HepG2 (cell line): ENCODE results near the gene HRG. TPM values are rescaled to one million over a fixed set of nuclear protein-coding genes. Genes with fewer than 3 reads are reported as not detected.

Experiments used
- ATAC-seq: fragments of 200-7000 bp; cut with Tn5 transposase; 3 replicates; pipeline ENCODE4 v1.9.1; 2020; ENCODE audit warnings: mild to moderate bottlenecking, moderate library complexity
- BruUV-seq: library from RNA; stranded (reverse); fragments of 400-500 nt; replicated peaks from 2 replicates; lab custom pipeline; 2021; lab: Mats Ljungman, UMichigan
- CTCF ChIA-PET: fragments of 300-600 bp; formaldehyde crosslinking; extraction: SDS; loops from one replicate; lab custom pipeline; 2021; ENCODE audit warnings: low total read pairs, inconsistent platforms, low intra/inter-chr PET ratio; lab: Yijun Ruan, JAX
- POLR2A ChIA-PET: fragments of 350-600 bp; sonication (Branson Sonifier 250); formaldehyde crosslinking; loops from one replicate; lab custom pipeline; 2020; ENCODE audit warnings: antibody characterized with exemption, inconsistent platforms; lab: Yijun Ruan, JAX
- DNase-seq: peaks from one replicate; pipeline ENCODE4 v3.0.0-alpha.2; 2015; ENCODE audit warnings: low spot score
- FAIRE-seq: peaks from 3 replicates; lab custom pipeline; 2011; peaks lifted over from hg19 to GRCh38; lab: Jason Lieb, UNC
- H2AFZ ChIP-seq: one replicate; pipeline ENCODE4 v1.6.1; 2011; ENCODE audit warnings: low read length, inconsistent platforms
- H3K27ac ChIP-seq: fragments of 300-600 bp; 3 replicates; pipeline ENCODE4 v1.8.0; 2011; ENCODE audit warnings: mixed run types, mild to moderate bottlenecking, mixed read lengths, low read length, inconsistent platforms; ENCODE audit not compliant: insufficient read depth; ENCODE audit errors: extremely low read length
- H3K27me3 ChIP-seq, 2 experiments: fragments of 200-600 bp in 1 of 2; 2 replicates in 1 of 2; 3 replicates in 1 of 2; pipeline versions ENCODE4 v1.6.0 to v1.8.0; 2011; ENCODE audit warnings: low read length in 2 of 2, mild to moderate bottlenecking in 2 of 2, moderate library complexity in 2 of 2, inconsistent platforms in 1 of 2; ENCODE audit not compliant: insufficient read depth in 2 of 2, control insufficient read depth in 1 of 2
- H3K36me3 ChIP-seq, 2 experiments: fragments of 200-600 bp in 1 of 2; replicated peaks in 1 of 2; 2 replicates in 1 of 2; 3 replicates in 1 of 2; pipeline versions ENCODE4 v1.5.1 to v1.8.0; 2011; ENCODE audit warnings: low read length in 2 of 2, inconsistent platforms in 1 of 2; ENCODE audit not compliant: insufficient read depth in 2 of 2, control insufficient read depth in 1 of 2
- H3K4me1 ChIP-seq: 2 replicates; pipeline ENCODE4 v1.5.1; 2012; ENCODE audit warnings: low read length, inconsistent platforms; ENCODE audit not compliant: insufficient read depth
- H3K4me2 ChIP-seq: 2 replicates; pipeline ENCODE4 v1.6.0; 2011; ENCODE audit warnings: low read depth, low read length, inconsistent platforms
- H3K4me3 ChIP-seq, 3 experiments: fragments of 200-600 bp in 1 of 3; sonication (generic), shearing (Covaris generic) in 1 of 3; replicated peaks in 1 of 3; 2 replicates each; pipeline ENCODE4 v1.5.1; 2011 to 2016; ENCODE audit warnings: low read length in 3 of 3, inconsistent platforms in 2 of 3, low read depth in 2 of 3, mild to moderate bottlenecking in 2 of 3, control low read depth in 1 of 3, mixed read lengths in 1 of 3; ENCODE audit not compliant: insufficient read depth in 1 of 3
- H3K79me2 ChIP-seq: one replicate; pipeline ENCODE4 v1.6.1; 2011; ENCODE audit warnings: low read length, inconsistent platforms; ENCODE audit not compliant: insufficient read depth
- H3K9ac ChIP-seq: 2 replicates; pipeline ENCODE4 v1.6.0; 2011; ENCODE audit warnings: mild to moderate bottlenecking, low read depth, low read length, inconsistent platforms; ENCODE audit not compliant: insufficient read depth
- H3K9me3 ChIP-seq: 2 replicates; pipeline ENCODE4 v1.5.1; 2012; ENCODE audit warnings: mild to moderate bottlenecking, low read length
- H4K20me1 ChIP-seq: 2 replicates; pipeline ENCODE4 v1.6.0; 2011; ENCODE audit warnings: inconsistent platforms, mild to moderate bottlenecking, low read length, moderate library complexity; ENCODE audit not compliant: insufficient read depth
- CTCF ChIP-seq: sonication (generic); formaldehyde crosslinking; IDR thresholded peaks from 2 replicates; pipeline ENCODE4 v1.5.0; 2020; ENCODE audit warnings: mild to moderate bottlenecking, missing genetic modification reagents, moderate library complexity
- GATA4 ChIP-seq: sonication (generic); IDR thresholded peaks from 2 replicates; pipeline ENCODE4 v1.6.1; 2016; ENCODE audit warnings: antibody characterized with exemption, low read depth, borderline replicate concordance
- RERE ChIP-seq: IDR thresholded peaks from 2 replicates; pipeline ENCODE4 v1.6.1; 2016; ENCODE audit warnings: low read depth, missing genetic modification reagents, missing compliant biosample characterization
- ZFP36L2 ChIP-seq: sonication (generic); formaldehyde crosslinking; IDR thresholded peaks from 2 replicates; pipeline ENCODE4 v1.4.0; 2020; ENCODE audit warnings: missing genetic modification reagents
- whole genome bisulfite sequencing: methylation state at CpG from one replicate; pipeline ENCODE4 v1.1.6; 2017; ENCODE audit warnings: low lambda C conversion rate; 5-methylcytosine and 5-hydroxymethylcytosine counted together
- in situ Hi-C: cut with HindIII; loops from 2 replicates; pipeline ENCODE4 v1.10.0; 2017; ENCODE audit warnings: low pct_unique_long_range_greater_than_20kb; ENCODE audit not compliant: extremely low pct_ligation_motif_present
- intact Hi-C: fragments of 100-400 bp; cut with micrococcal nuclease; formaldehyde crosslinking; loops from one replicate; pipeline ENCODE4 v1.10.0; 2022; ENCODE audit not compliant: unreplicated experiment
- polyA plus RNA-seq, 8 experiments: library from polyadenylated mRNA; depleted of rRNA in 3 of 8; stranded (reverse) in 7 of 8; unstranded in 1 of 8; fragments of >200 nt; fragmentation: Illumina TruSeq in 4 of 8; extraction: Trizol in 4 of 8; gene quantifications; 2 replicates each; pipeline versions ENCODE4 v1.2.1 to v1.2.3, GENCODE V29; 2011 to 2016; ENCODE audit warnings: low read depth in 4 of 8, missing spikeins in 1 of 8, mixed read lengths in 1 of 8; ENCODE audit not compliant: insufficient read depth in 1 of 8
- total RNA-seq, 5 experiments: library from RNA; depleted of rRNA; stranded (reverse); fragments of >200 nt; fragmentation: Illumina TruSeq; extraction: Trizol; gene quantifications; 2 replicates each; pipeline ENCODE4 v1.2.3, GENCODE V29; 2016; ENCODE audit warnings: low read depth in 1 of 5
- TF ChIP-seq, protein P1 (sequence below): sonication (generic); formaldehyde crosslinking; IDR thresholded peaks from 2 replicates; pipeline ENCODE4 v1.4.0; 2020; ENCODE audit warnings: missing genetic modification reagents
- TF ChIP-seq, protein P2 (sequence below): fragments of 450-650 bp; IDR thresholded peaks from 2 replicates; pipeline ENCODE4 v1.6.1; 2016

The HRG gene
- total and polyA plus RNA-seq, 2 of the 13 experiments (the other 11 are each of a cell fraction or from before 2014, with no cell fraction given): 0.09 to 0.11 TPM

- TF ChIP-seq, protein P1, sequence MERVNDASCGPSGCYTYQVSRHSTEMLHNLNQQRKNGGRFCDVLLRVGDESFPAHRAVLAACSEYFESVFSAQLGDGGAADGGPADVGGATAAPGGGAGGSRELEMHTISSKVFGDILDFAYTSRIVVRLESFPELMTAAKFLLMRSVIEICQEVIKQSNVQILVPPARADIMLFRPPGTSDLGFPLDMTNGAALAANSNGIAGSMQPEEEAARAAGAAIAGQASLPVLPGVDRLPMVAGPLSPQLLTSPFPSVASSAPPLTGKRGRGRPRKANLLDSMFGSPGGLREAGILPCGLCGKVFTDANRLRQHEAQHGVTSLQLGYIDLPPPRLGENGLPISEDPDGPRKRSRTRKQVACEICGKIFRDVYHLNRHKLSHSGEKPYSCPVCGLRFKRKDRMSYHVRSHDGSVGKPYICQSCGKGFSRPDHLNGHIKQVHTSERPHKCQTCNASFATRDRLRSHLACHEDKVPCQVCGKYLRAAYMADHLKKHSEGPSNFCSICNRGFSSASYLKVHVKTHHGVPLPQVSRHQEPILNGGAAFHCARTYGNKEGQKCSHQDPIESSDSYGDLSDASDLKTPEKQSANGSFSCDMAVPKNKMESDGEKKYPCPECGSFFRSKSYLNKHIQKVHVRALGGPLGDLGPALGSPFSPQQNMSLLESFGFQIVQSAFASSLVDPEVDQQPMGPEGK: no peak
- no peak for TF ChIP-seq ZFP36L2 (CRISPR knock-in tag)
- TF ChIP-seq, protein P2, sequence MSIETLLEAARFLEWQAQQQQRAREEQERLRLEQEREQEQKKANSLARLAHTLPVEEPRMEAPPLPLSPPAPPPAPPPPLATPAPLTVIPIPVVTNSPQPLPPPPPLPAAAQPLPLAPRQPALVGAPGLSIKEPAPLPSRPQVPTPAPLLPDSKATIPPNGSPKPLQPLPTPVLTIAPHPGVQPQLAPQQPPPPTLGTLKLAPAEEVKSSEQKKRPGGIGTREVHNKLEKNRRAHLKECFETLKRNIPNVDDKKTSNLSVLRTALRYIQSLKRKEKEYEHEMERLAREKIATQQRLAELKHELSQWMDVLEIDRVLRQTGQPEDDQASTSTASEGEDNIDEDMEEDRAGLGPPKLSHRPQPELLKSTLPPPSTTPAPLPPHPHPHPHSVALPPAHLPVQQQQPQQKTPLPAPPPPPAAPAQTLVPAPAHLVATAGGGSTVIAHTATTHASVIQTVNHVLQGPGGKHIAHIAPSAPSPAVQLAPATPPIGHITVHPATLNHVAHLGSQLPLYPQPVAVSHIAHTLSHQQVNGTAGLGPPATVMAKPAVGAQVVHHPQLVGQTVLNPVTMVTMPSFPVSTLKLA: no peak
Measured at GRCh38 chr3:186640929-186641328, 24.9 kb upstream of the HRG start (continued).

DNA sequence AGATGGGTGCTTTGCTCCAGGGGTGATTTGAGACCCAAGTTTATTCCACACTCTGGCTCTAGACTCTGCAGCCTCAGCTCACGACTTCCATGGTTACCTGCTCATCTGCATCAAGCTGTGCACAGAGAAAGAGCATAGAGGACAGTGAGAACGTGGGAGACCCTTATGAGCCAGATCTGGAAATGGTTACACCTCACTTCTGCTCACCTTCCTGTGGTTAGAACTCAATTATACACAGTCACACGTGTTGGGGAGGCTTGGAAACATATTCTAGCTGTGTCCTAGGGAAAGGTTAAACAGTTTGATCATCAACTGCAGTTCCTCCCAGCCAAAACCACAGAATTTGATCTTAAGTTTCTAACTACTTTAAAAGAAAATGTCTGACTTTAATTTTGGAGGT, 23.8 kb upstream of the HRG start:
- Histone ChIP-seq H3K79me2 (no peaks in the 10 kb centered on the region), H3K4me1 (peaks cover 20% of the 10 kb centered on the region), H2AFZ (no peak overlapping the region), H3K4me3 (no peak overlapping the region), H3K4me2 (no peak overlapping the region), H3K36me3 (no peaks in the 10 kb centered on the region), H4K20me1 (no peaks in the 10 kb centered on the region), H3K9ac (no peak overlapping the region), H3K9me3 (no peaks in the 10 kb centered on the region), H3K27me3 (no peaks in the 10 kb centered on the region), H3K27ac (no peak overlapping the region)
- TF ChIP-seq CTCF (CRISPR knock-in tag): no peak
- TF ChIP-seq RERE (CRISPR knock-in tag): no peak
- no peak for TF ChIP-seq GATA4
- CTCF ChIA-PET: no interaction called here
- ATAC-seq (no peak), DNase-seq (no peak), FAIRE-seq (no peak)
- BruUV-seq: no TSS peak
- 69% methylated on average over 3 of the region's 3 CpGs for WGBS
- POLR2A ChIA-PET: no interaction called here
- intact Hi-C loops: no loop called here
- in situ Hi-C loops: no loop called here
